Lower leg skin (tissue), 3 donors: ENCODE data around the gene PEX5L.

ENCODE experiments used
- CTCF ChIP-seq, 3 donors: fragments of 450-650 bp; IDR thresholded peaks; one replicate each; pipeline ENCODE4 v1.5.1; 2016; ENCODE audit warnings: antibody characterized with exemption in 3 of 3, mild to moderate bottlenecking in 3 of 3, moderate library complexity in 2 of 3
- POLR2A ChIP-seq, 2 donors: fragments of 450-650 bp; IDR thresholded peaks; one replicate each; pipeline ENCODE4 v1.6.1; 2016 to 2017; ENCODE audit warnings: antibody characterized with exemption in 2 of 2, mild to moderate bottlenecking in 1 of 2, moderate library complexity in 1 of 2

GRCh38 chr3:179967622-179968021, 69.1 kb downstream of the PEX5L start:
- TF ChIP-seq CTCF (IDR thresholded peaks at IDR 0.05), result no peak
- TF ChIP-seq POLR2A (IDR thresholded peaks at IDR 0.05), result no peak
